ENCODE results near the gene CTCF. TPM values are rescaled to one million over a fixed set of nuclear protein-coding genes. Genes with fewer than 3 reads are reported as not detected.
A peak's percentile ranks its signal among the peaks of the same experiment; 100 is the strongest.

Gene CTCF
- total RNA-seq, 4 donors from 2014 or later = 41.0 to 49.9 (median 44.2) TPM

DNA sequence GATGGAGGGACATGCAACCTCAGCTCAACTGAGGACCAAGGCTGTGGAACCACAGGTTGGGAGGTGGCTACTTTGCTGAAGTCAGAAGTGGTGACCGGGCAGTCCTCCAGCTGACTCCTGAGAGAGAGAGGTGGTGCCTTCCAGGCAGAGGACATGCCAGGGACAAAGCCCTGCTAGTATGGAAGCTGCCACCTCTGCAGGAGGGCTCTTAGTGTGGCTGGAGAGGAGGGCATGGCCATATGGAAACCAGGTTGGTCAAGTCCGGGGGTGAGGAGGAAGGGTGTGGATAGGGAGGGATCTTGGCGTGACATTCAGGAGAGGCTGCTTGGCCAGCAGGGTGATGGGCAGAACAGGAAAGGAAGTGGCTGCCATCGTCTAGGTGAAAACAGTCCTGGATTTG, 110.0 kb downstream of the CTCF start:
- WGBS, 2 donors = 35 to 38% methylated on average over 4 of the region's 4 CpGs
- no peak overlapping the region for H3K4me3 ChIP-seq (ENCODE audit: low read depth, poor library complexity, severe bottlenecking)
- no peak for TF ChIP-seq POLR2A (IDR thresholded peaks at IDR 0.05)
- TF ChIP-seq, protein P1, sequence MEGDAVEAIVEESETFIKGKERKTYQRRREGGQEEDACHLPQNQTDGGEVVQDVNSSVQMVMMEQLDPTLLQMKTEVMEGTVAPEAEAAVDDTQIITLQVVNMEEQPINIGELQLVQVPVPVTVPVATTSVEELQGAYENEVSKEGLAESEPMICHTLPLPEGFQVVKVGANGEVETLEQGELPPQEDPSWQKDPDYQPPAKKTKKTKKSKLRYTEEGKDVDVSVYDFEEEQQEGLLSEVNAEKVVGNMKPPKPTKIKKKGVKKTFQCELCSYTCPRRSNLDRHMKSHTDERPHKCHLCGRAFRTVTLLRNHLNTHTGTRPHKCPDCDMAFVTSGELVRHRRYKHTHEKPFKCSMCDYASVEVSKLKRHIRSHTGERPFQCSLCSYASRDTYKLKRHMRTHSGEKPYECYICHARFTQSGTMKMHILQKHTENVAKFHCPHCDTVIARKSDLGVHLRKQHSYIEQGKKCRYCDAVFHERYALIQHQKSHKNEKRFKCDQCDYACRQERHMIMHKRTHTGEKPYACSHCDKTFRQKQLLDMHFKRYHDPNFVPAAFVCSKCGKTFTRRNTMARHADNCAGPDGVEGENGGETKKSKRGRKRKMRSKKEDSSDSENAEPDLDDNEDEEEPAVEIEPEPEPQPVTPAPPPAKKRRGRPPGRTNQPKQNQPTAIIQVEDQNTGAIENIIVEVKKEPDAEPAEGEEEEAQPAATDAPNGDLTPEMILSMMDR (IDR thresholded peaks at IDR 0.05) = no peak
- no peak for DNase-seq (ENCODE audit: low spot score in 2 of 2)
- intact Hi-C loops (cut with DNase I; ENCODE audit: low total_unique reads) = loop anchor here (5.0 kb wide), 1 partner anchor 140 kb away; no protein-coding TSS in a partner anchor

GRCh38 chr16:67672739-67673662, 110.7 kb downstream of the CTCF start:
- intact Hi-C loops (cut with DNase I; ENCODE audit: low total_unique reads) = loop anchor here (5.0 kb wide), 1 partner anchor 139 kb away; no protein-coding TSS in a partner anchor
- WGBS, 2 donors = 50 to 59% methylated on average over 12 to 13 of the region's 13 CpGs
- peak; percentile 59 to 92 for DNase-seq (ENCODE audit: low spot score in 2 of 2)

GRCh38 chr16:67673712-67674580, 111.6 kb downstream of the CTCF start:
- peak; percentile 63 to 93 for DNase-seq (ENCODE audit: low spot score in 2 of 2)
- H3K4me3 ChIP-seq (ENCODE audit: low read depth, poor library complexity, severe bottlenecking) = no peak overlapping the region
- no peak for TF ChIP-seq POLR2A (IDR thresholded peaks at IDR 0.05)
- TF ChIP-seq, protein P1 (IDR thresholded peaks at IDR 0.05) = no peak
- WGBS, 2 donors = 30 to 37% methylated on average over 19 to 21 of the region's 21 CpGs
- intact Hi-C loops (cut with DNase I; ENCODE audit: low total_unique reads) = loop anchor here (5.0 kb wide), 1 partner anchor 138 kb away; no protein-coding TSS in a partner anchor

More at GRCh38 chr16:67672739-67673662, 110.7 kb downstream of the CTCF start:
- no peak overlapping the region for H3K4me3 ChIP-seq (ENCODE audit: low read depth, poor library complexity, severe bottlenecking)
- no peak for TF ChIP-seq POLR2A (IDR thresholded peaks at IDR 0.05)
- TF ChIP-seq, protein P1 (IDR thresholded peaks at IDR 0.05) = no peak

DNA sequence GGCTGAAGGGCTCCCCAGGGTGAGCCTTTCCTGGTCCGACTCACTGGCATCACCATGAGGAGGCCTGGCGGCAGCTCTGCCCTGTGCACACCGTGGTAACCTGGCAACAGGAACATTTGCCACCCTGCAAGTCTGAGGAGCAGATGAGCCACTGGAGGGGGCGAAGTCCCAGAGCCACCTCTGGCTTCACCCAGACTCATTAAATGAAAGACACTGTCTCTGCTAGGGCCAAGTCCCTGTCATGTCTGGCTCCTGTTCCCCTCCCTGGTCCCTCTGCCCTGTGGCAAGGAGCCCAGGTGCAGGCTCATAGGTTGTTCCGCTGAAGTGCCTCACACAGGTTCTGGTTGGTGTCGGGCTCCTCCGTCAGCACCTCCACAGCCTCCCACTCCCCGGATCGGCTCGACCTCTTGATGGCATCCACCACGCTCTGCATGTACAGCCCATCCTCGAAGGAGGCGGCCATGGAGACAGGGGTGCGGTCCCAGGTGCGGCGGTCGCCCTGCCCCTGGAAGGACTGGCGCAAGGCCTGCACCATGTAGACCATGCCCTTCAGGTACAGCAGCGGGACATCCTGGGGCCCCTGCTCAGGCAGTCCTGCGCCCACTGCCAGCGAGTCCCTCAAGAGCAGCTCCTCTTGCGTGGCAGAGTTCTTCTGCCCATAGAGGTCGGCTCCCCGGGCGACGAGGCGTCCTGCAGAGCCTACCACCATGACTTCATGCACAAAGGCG, 112.7 kb downstream of the CTCF start:
- intact Hi-C loops (cut with DNase I; ENCODE audit: low total_unique reads) = loop anchor here (5.0 kb wide), 1 partner anchor 137 kb away; no protein-coding TSS in a partner anchor
- WGBS, 2 donors = 92 to 93% methylated on average over 15 to 28 of the region's 28 CpGs
- TF ChIP-seq, protein P1 (IDR thresholded peaks at IDR 0.05) = no peak
- TF ChIP-seq POLR2A (IDR thresholded peaks at IDR 0.05) = no peak

GRCh38 chr16:67675579-67675935, 113.2 kb downstream of the CTCF start:
- no peak for DNase-seq (ENCODE audit: low spot score in 2 of 2)
- intact Hi-C loops (cut with DNase I; ENCODE audit: low total_unique reads) = no loop called here
- no peak overlapping the region for H3K4me3 ChIP-seq (ENCODE audit: low read depth, poor library complexity, severe bottlenecking)
- TF ChIP-seq POLR2A (IDR thresholded peaks at IDR 0.05) = no peak
- TF ChIP-seq, protein P1 (IDR thresholded peaks at IDR 0.05) = no peak
- WGBS, 2 donors = 80 to 95% methylated on average over 1 to 17 of the region's 17 CpGs

More for the DNA sequence above, 112.7 kb downstream of the CTCF start:
- no peak for DNase-seq (ENCODE audit: low spot score in 2 of 2)
- no peak overlapping the region for H3K4me3 ChIP-seq (ENCODE audit: low read depth, poor library complexity, severe bottlenecking)

All from lower leg skin (tissue), 4 donors.